GM12878 (cell line): Measurements from ENCODE around the gene ZNF692. TPM values are rescaled to one million over a fixed set of nuclear protein-coding genes. Genes with fewer than 3 reads are reported as not detected.
"Not testable (repeated sequence)": the region's sequence is repeated elsewhere in the genome, so short reads cannot be mapped to it uniquely, and the experiment has no call there.

Source experiments
- ATAC-seq: fragments of 200-7000 bp; cut with Tn5 transposase; 3 replicates; pipeline ENCODE4 v1.9.1; 2020; ENCODE audit warnings: mild to moderate bottlenecking, moderate library complexity
- BruUV-seq: library from RNA; stranded (reverse); fragments of 400-500 nt; replicated peaks from 2 replicates; lab custom pipeline; 2021; lab: Mats Ljungman, UMichigan
- CTCF ChIA-PET: fragments of 300-600 bp; sonication (Branson Sonifier 250); formaldehyde crosslinking; extraction: SDS; loops from one replicate; lab custom pipeline; 2021; ENCODE audit warnings: inconsistent platforms; lab: Yijun Ruan, JAX
- POLR2A ChIA-PET: fragments of 350-600 bp; formaldehyde crosslinking; extraction: SDS; loops from one replicate; lab custom pipeline; 2021; ENCODE audit warnings: inconsistent platforms; lab: Charles Lee
- RAD21 ChIA-PET: fragments of 300-600 bp; sonication (Branson Sonifier 250); formaldehyde crosslinking; loops from one replicate; lab custom pipeline; 2023; ENCODE audit warnings: antibody characterized with exemption; ENCODE audit not compliant: unreplicated experiment; lab: Charles Lee
- SMC1A ChIA-PET: fragments of 300-600 bp; sonication (Branson Sonifier 250); formaldehyde crosslinking; loops from one replicate; lab custom pipeline; 2023; ENCODE audit not compliant: unreplicated experiment, uncharacterized antibody; lab: Charles Lee
- DNase-seq: peaks from one replicate; pipeline ENCODE4 v3.0.0-alpha.2; 2011; ENCODE audit warnings: low read depth, low spot score
- FAIRE-seq: peaks from 3 replicates; lab custom pipeline; 2011; peaks lifted over from hg19 to GRCh38; lab: Jason Lieb, UNC
- H2AFZ ChIP-seq: 2 replicates; pipeline ENCODE4 v1.6.0; 2011; ENCODE audit warnings: low read depth, low read length, control low read depth; ENCODE audit not compliant: control insufficient read depth
- H3K27ac ChIP-seq: 2 replicates; pipeline ENCODE4 v1.5.1; 2011; ENCODE audit warnings: control low read depth; ENCODE audit not compliant: control insufficient read depth, insufficient read depth
- H3K27me3 ChIP-seq, 2 experiments: replicated peaks in 1 of 2; 2 replicates each; pipeline versions ENCODE4 v1.6.0 to v1.6.1; 2011; ENCODE audit warnings: low read length in 1 of 2; ENCODE audit not compliant: control insufficient read depth in 2 of 2, insufficient read depth in 2 of 2
- H3K36me3 ChIP-seq, 2 experiments: 2 replicates each; pipeline ENCODE4 v1.5.1; 2011; ENCODE audit warnings: low read length in 1 of 2; ENCODE audit not compliant: control insufficient read depth in 2 of 2, insufficient read depth in 2 of 2
- H3K4me1 ChIP-seq: 2 replicates; pipeline ENCODE4 v1.6.1; 2011; ENCODE audit warnings: mild to moderate bottlenecking, low read length, moderate library complexity, mixed read lengths; ENCODE audit not compliant: control insufficient read depth, insufficient read depth
- H3K4me2 ChIP-seq: 2 replicates; pipeline ENCODE4 v1.6.0; 2011; ENCODE audit warnings: control low read depth; ENCODE audit not compliant: control insufficient read depth, insufficient read depth
- H3K4me3 ChIP-seq: fragments of 200-600 bp; sonication (generic); 2 replicates; pipeline ENCODE4 v1.5.1; 2016
- H3K79me2 ChIP-seq: 2 replicates; pipeline ENCODE4 v1.6.0; 2011; ENCODE audit warnings: low read length; ENCODE audit not compliant: control insufficient read depth, insufficient read depth
- H3K9ac ChIP-seq: 2 replicates; pipeline ENCODE4 v1.8.0; 2011; ENCODE audit warnings: low read length, control low read depth, mixed read lengths; ENCODE audit not compliant: control insufficient read depth, insufficient read depth
- H3K9me3 ChIP-seq: replicated peaks from 3 replicates; pipeline ENCODE4 v1.5.1; 2011; ENCODE audit warnings: mild to moderate bottlenecking, low read length; ENCODE audit not compliant: control insufficient read depth, insufficient read depth
- H4K20me1 ChIP-seq: 2 replicates; pipeline ENCODE4 v1.6.0; 2011; ENCODE audit not compliant: control insufficient read depth, insufficient read depth
- KDM1A ChIP-seq: fragments of 200-600 bp; sonication (generic); IDR thresholded peaks from 2 replicates; pipeline ENCODE4 v1.6.1; 2016; ENCODE audit warnings: borderline replicate concordance
- POU2F2 ChIP-seq: IDR thresholded peaks from 3 replicates; pipeline ENCODE4 v1.6.1; 2011; ENCODE audit warnings: low read depth, mild to moderate bottlenecking, low read length, borderline replicate concordance
- RELA ChIP-seq: fragments of 450-650 bp; IDR thresholded peaks from 2 replicates; pipeline ENCODE4 v1.8.0; 2014; ENCODE audit warnings: borderline replicate concordance; ENCODE audit not compliant: partially characterized antibody
- YBX1 ChIP-seq: fragments of 450-650 bp; IDR thresholded peaks from 2 replicates; pipeline ENCODE4 v1.6.1; 2016; ENCODE audit warnings: antibody characterized with exemption
- WGBS: methylation state at CpG from one replicate; pipeline ENCODE4 v1.1.6; 2016; ENCODE audit warnings: low lambda C conversion rate; ENCODE audit not compliant: insufficient replicate concordance, insufficient coverage; ENCODE audit errors: missing lambda C conversion rate; 5-methylcytosine and 5-hydroxymethylcytosine counted together
- in situ Hi-C: fragments of 300-500 bp; cut with MboI; formaldehyde crosslinking; loops from 9 replicates; pipeline ENCODE4 v1.14.3; 2018; ENCODE audit warnings: mixed read lengths
- intact Hi-C: fragments of 100-400 bp; cut with micrococcal nuclease; formaldehyde crosslinking; loops from one replicate; pipeline ENCODE4 v1.14.2; 2022; ENCODE audit not compliant: unreplicated experiment
- polyA plus RNA-seq, 11 experiments: library from polyadenylated mRNA; depleted of rRNA in 4 of 11; unstranded in 6 of 11; stranded (reverse) in 5 of 11; fragments of >200 nt; fragmentation: Nextera tagmentation in 4 of 11; fragmentation: Illumina TruSeq in 1 of 11; extraction: Ambion mirVana in 4 of 11; extraction: Trizol in 1 of 11; gene quantifications; 1 replicate in 1 of 11; 2 replicates in 10 of 11; pipeline versions ENCODE4 v1.2.1 to v1.2.3, GENCODE V29; 2011 to 2016; ENCODE audit warnings: inconsistent platforms in 2 of 11, missing spikeins in 2 of 11, low read depth in 1 of 11
- total RNA-seq, 4 experiments: library from RNA; depleted of rRNA in 3 of 4; stranded (reverse); fragments of >200 nt in 3 of 4; fragmentation: Illumina TruSeq in 1 of 4; extraction: Trizol in 1 of 4; gene quantifications; 2 replicates each; pipeline versions ENCODE4 v1.2.1 to v1.2.3, GENCODE V29; 2013 to 2021
- TF ChIP-seq, protein P1 (sequence below): fragments of 450-650 bp; IDR thresholded peaks from 2 replicates; pipeline ENCODE4 v1.6.1; 2017; ENCODE audit warnings: antibody characterized with exemption, mild to moderate bottlenecking, moderate library complexity
- TF ChIP-seq, protein P2 (sequence below): fragments of 450-650 bp; IDR thresholded peaks from 2 replicates; pipeline ENCODE4 v1.6.1; 2017; ENCODE audit warnings: mild to moderate bottlenecking, moderate library complexity
- TF ChIP-seq, protein P3 (sequence below): IDR thresholded peaks from 2 replicates; pipeline ENCODE4 v1.6.1; 2012; ENCODE audit warnings: low read length, inconsistent platforms

Gene ZNF692
- total and polyA plus RNA-seq, 10 of the 15 experiments (the other 5 are each of a cell fraction or from before 2014, with no cell fraction given) = 5.3 to 76.6 (median 36.9) TPM

DNA sequence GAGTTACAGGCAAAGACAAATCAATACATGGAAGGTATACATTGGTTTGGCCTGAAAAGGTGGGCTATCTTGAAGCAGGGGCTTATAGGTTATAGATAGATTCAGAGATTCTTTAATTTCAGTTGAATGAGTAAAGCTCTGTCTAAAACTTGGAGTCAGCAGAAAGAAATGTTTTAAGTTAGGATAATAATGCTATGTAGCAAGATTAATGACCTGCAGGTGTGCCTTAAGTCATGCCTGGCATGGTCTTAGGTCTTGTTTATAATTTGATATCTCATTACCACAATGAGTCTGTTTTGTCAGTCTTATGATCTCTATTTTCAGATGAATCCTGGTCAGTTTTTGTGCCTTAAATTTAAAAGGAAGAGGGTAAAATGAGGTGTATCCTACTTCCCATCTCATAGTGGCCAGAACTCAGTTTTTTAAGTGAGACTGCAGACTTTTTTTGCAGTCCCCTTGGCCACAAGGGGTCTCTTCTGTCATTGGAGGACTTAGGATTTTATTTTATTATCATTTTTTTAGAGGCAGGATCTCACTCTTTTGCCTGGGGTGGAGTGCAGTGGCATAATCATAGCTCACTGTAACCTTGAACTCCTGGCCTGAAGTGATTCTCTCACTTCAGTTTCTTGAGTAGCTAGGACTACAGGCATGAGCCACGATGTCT, 25.9 kb upstream of the ZNF692 start:
- H2AFZ ChIP-seq = no peak overlapping the region
- H3K4me1 ChIP-seq = no peaks in the 10 kb centered on the region
- no peak overlapping the region for H3K9ac ChIP-seq
- intact Hi-C loops (no loop called here), in situ Hi-C loops (no loop called here)
- 0% methylated on average over 1 of the region's 1 CpG for whole genome bisulfite sequencing
- no peaks in the 10 kb centered on the region for H3K36me3 ChIP-seq
- no TSS peak for BruUV-seq
- ChIA-PET POLR2A (no interaction called here), SMC1A (interaction anchor here (0.6 to 2.0 kb wide), 3 partner anchors 16 to 1915 kb away, joined by 4 to 5 read pairs (median 4); partner anchors contain the start of gene PGBD2), CTCF (interaction anchor here (0.6 to 1.5 kb wide), 2 partner anchors 10 to 14 kb away, joined by 4 to 5 read pairs; no protein-coding TSS in a partner anchor), RAD21 (no interaction called here)
- no peak overlapping the region for H3K4me2 ChIP-seq
- no peaks in the 10 kb centered on the region for H4K20me1 ChIP-seq
- no peaks in the 10 kb centered on the region for H3K27me3 ChIP-seq
- no peak for ATAC-seq
- H3K79me2 ChIP-seq = no peaks in the 10 kb centered on the region
- H3K27ac ChIP-seq = no peak overlapping the region
- FAIRE-seq = no peak
- H3K9me3 ChIP-seq = no peaks in the 10 kb centered on the region
- DNase-seq = no peak
- TF ChIP-seq, protein P1, sequence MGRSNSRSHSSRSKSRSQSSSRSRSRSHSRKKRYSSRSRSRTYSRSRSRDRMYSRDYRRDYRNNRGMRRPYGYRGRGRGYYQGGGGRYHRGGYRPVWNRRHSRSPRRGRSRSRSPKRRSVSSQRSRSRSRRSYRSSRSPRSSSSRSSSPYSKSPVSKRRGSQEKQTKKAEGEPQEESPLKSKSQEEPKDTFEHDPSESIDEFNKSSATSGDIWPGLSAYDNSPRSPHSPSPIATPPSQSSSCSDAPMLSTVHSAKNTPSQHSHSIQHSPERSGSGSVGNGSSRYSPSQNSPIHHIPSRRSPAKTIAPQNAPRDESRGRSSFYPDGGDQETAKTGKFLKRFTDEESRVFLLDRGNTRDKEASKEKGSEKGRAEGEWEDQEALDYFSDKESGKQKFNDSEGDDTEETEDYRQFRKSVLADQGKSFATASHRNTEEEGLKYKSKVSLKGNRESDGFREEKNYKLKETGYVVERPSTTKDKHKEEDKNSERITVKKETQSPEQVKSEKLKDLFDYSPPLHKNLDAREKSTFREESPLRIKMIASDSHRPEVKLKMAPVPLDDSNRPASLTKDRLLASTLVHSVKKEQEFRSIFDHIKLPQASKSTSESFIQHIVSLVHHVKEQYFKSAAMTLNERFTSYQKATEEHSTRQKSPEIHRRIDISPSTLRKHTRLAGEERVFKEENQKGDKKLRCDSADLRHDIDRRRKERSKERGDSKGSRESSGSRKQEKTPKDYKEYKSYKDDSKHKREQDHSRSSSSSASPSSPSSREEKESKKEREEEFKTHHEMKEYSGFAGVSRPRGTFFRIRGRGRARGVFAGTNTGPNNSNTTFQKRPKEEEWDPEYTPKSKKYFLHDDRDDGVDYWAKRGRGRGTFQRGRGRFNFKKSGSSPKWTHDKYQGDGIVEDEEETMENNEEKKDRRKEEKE = no peak
- no peak for TF ChIP-seq RELA
- no peak for TF ChIP-seq POU2F2
- TF ChIP-seq, protein P2, sequence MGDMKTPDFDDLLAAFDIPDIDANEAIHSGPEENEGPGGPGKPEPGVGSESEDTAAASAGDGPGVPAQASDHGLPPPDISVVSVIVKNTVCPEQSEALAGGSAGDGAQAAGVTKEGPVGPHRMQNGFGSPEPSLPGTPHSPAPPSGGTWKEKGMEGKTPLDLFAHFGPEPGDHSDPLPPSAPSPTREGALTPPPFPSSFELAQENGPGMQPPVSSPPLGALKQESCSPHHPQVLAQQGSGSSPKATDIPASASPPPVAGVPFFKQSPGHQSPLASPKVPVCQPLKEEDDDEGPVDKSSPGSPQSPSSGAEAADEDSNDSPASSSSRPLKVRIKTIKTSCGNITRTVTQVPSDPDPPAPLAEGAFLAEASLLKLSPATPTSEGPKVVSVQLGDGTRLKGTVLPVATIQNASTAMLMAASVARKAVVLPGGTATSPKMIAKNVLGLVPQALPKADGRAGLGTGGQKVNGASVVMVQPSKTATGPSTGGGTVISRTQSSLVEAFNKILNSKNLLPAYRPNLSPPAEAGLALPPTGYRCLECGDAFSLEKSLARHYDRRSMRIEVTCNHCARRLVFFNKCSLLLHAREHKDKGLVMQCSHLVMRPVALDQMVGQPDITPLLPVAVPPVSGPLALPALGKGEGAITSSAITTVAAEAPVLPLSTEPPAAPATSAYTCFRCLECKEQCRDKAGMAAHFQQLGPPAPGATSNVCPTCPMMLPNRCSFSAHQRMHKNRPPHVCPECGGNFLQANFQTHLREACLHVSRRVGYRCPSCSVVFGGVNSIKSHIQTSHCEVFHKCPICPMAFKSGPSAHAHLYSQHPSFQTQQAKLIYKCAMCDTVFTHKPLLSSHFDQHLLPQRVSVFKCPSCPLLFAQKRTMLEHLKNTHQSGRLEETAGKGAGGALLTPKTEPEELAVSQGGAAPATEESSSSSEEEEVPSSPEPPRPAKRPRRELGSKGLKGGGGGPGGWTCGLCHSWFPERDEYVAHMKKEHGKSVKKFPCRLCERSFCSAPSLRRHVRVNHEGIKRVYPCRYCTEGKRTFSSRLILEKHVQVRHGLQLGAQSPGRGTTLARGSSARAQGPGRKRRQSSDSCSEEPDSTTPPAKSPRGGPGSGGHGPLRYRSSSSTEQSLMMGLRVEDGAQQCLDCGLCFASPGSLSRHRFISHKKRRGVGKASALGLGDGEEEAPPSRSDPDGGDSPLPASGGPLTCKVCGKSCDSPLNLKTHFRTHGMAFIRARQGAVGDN = no peak
- TF ChIP-seq, protein P3, sequence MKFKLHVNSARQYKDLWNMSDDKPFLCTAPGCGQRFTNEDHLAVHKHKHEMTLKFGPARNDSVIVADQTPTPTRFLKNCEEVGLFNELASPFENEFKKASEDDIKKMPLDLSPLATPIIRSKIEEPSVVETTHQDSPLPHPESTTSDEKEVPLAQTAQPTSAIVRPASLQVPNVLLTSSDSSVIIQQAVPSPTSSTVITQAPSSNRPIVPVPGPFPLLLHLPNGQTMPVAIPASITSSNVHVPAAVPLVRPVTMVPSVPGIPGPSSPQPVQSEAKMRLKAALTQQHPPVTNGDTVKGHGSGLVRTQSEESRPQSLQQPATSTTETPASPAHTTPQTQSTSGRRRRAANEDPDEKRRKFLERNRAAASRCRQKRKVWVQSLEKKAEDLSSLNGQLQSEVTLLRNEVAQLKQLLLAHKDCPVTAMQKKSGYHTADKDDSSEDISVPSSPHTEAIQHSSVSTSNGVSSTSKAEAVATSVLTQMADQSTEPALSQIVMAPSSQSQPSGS = no peak
- no peak for TF ChIP-seq KDM1A
- no peak for TF ChIP-seq YBX1
- TF ChIP-seq, all 136 proteins: peak for 0
- no peak overlapping the region for H3K4me3 ChIP-seq

DNA sequence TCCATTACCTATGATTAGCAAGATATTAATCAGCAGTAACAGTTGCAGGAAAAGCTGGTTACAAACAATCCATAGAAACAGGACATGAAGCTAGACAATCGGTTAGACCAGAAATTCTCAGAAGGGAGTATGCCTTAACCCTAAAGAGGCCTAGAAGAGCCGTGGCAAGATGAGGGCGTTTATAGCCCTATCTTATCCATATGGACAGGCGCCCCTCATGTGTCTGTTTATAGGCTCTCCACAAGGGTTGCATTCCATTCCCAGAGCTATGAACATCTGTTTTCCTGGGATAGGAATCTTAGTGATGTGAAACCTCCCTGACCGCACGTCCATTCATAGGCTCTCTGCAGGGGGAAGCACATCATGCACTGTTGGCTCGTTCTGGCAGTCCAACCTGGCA, 23.5 kb upstream of the ZNF692 start:
- intact Hi-C loops, H3K4me3 ChIP-seq, H3K4me2 ChIP-seq, FAIRE-seq, CTCF ChIA-PET, H4K20me1 ChIP-seq, RAD21 ChIA-PET, H2AFZ ChIP-seq, H3K79me2 ChIP-seq, H3K4me1 ChIP-seq, in situ Hi-C loops, H3K9me3 ChIP-seq, DNase-seq, SMC1A ChIA-PET, H3K27me3 ChIP-seq, ATAC-seq, H3K36me3 ChIP-seq, H3K27ac ChIP-seq, BruUV-seq, POLR2A ChIA-PET, H3K9ac ChIP-seq: not testable (repeated sequence)
- 73% methylated on average over 7 of the region's 7 CpGs for WGBS
